DND-41 (cell line): Measurements from ENCODE around the gene PRPSAP1.

Experiments used
- EZH2 ChIP-seq: IDR thresholded peaks from 3 replicates; pipeline ENCODE4 v1.6.1; 2012; ENCODE audit warnings: borderline replicate concordance, low read depth, mild to moderate bottlenecking, moderate library complexity, low read length, inconsistent platforms; ENCODE audit not compliant: severe bottlenecking
- TF ChIP-seq, protein P1 (sequence below): IDR thresholded peaks from 2 replicates; pipeline ENCODE4 v1.5.1; 2012; ENCODE audit warnings: borderline replicate concordance, low read length, moderate library complexity, mild to moderate bottlenecking; ENCODE audit not compliant: poor library complexity, severe bottlenecking; ENCODE audit errors: extremely low read depth

DNA sequence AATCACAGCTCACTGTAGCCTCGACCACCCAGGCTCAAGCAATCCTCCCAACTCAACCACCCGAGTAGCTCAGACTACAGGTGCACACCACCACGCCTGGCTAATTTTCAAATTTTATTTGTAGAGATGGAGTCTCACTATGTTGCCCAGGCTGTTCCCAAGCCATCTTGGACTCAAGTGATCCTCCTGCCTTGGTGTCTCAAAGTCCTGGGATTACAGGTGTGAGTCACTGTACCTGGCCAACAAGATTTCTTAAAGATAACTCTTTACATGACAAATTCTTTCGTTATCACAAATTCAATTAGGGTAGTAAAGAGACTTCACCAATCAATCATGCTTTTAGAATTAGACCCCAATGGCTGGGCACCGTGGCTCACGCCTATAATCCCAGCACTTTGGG lies 12.4 kb downstream of the PRPSAP1 start:
- TF ChIP-seq, protein P1, sequence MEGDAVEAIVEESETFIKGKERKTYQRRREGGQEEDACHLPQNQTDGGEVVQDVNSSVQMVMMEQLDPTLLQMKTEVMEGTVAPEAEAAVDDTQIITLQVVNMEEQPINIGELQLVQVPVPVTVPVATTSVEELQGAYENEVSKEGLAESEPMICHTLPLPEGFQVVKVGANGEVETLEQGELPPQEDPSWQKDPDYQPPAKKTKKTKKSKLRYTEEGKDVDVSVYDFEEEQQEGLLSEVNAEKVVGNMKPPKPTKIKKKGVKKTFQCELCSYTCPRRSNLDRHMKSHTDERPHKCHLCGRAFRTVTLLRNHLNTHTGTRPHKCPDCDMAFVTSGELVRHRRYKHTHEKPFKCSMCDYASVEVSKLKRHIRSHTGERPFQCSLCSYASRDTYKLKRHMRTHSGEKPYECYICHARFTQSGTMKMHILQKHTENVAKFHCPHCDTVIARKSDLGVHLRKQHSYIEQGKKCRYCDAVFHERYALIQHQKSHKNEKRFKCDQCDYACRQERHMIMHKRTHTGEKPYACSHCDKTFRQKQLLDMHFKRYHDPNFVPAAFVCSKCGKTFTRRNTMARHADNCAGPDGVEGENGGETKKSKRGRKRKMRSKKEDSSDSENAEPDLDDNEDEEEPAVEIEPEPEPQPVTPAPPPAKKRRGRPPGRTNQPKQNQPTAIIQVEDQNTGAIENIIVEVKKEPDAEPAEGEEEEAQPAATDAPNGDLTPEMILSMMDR, result no peak
- TF ChIP-seq EZH2, result no peak
